Measurements from ENCODE around the gene ZC3H13.

Gene ZC3H13

DNA sequence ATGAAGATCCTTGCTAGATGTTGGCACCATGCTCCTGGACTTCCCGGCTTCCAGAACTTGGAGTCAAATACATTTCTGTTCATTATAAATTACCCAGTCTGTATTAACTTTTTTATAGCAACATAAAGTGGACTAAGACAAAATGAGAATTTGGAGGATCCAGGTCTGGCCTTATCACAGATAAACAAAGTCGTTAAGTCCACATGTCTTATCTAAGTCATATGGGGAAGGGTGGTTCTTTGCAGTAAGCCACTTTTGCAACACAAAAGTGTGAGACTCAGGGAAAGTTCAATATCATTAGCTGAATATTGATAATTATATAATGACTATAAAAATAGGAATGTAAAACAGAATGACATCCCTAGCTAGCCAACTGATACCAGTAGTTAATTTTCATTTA lies 109.4 kb downstream of the ZC3H13 start:
- TF ChIP-seq, protein P1, sequence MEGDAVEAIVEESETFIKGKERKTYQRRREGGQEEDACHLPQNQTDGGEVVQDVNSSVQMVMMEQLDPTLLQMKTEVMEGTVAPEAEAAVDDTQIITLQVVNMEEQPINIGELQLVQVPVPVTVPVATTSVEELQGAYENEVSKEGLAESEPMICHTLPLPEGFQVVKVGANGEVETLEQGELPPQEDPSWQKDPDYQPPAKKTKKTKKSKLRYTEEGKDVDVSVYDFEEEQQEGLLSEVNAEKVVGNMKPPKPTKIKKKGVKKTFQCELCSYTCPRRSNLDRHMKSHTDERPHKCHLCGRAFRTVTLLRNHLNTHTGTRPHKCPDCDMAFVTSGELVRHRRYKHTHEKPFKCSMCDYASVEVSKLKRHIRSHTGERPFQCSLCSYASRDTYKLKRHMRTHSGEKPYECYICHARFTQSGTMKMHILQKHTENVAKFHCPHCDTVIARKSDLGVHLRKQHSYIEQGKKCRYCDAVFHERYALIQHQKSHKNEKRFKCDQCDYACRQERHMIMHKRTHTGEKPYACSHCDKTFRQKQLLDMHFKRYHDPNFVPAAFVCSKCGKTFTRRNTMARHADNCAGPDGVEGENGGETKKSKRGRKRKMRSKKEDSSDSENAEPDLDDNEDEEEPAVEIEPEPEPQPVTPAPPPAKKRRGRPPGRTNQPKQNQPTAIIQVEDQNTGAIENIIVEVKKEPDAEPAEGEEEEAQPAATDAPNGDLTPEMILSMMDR (IDR thresholded peaks at IDR 0.05; ENCODE audit: low read depth, low read length), result no peak
- no peak overlapping the region for H3K4me3 ChIP-seq (ENCODE audit: low read depth, low read length)

DNA sequence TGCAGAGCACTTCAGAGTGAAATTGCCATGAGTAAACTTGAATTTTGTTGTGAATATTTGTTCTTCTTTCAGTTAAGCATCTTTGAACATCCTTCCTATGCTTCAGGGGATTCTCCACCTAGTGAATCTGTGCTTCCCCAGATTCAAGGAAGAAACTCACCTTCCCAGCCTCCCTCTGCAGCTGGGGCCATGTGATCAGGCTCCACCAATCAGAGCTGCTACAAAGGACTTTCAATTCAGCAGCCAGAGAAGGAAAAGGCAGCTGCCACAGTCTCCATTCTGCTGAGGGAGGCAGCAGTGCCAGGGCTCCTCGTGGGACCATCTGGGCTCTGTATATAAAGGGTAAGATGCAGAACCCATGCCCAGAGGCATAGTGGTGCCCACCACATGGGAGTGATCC lies 111.3 kb downstream of the ZC3H13 start:
- no peak overlapping the region for H3K4me3 ChIP-seq (ENCODE audit: low read depth, low read length)
- TF ChIP-seq, protein P1 (IDR thresholded peaks at IDR 0.05; ENCODE audit: low read depth, low read length), result no peak

DNA sequence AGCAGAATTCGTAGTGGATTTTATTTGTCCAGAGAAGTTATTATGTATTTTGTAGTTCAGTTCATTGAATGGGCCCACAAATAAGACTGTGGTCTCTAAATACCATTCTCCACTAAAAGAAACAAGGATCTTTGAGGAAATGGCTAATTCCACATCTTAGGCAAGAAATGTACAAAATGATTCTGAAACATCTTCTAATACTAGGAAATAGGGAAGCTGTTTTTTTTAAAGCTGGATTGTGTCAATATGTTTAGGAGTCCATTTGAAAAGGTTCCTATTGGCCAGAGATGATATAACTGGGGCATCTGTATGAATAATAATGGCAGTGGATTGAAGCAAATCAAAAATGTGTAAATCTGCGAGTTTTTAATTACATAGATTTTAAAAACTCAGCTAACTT lies 112.5 kb downstream of the ZC3H13 start:
- H3K4me3 ChIP-seq (ENCODE audit: low read depth, low read length), result no peak overlapping the region
- TF ChIP-seq, protein P1 (IDR thresholded peaks at IDR 0.05; ENCODE audit: low read depth, low read length), result no peak

DNA sequence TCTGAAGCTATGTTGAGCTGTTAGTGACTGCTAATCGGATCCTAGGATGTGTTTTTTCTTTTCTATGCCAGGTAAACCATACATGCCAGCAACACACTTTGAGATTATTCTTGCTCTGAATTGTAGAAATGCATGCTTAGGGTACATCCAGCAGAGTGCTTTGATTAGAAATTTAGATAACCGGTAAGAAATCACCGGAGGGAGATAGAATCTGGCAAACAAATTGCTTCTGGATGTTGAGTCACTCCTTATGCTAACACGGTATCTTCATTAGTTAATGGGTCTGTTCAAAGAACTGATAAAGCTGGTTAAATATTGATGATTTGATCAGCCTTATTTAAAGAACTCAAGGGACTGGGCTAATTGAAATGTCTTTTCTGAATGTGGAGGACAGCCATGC lies 115.9 kb downstream of the ZC3H13 start:
- H3K4me3 ChIP-seq (ENCODE audit: low read depth, low read length), result no peak overlapping the region
- TF ChIP-seq, protein P1 (IDR thresholded peaks at IDR 0.05; ENCODE audit: low read depth, low read length), result no peak

DNA sequence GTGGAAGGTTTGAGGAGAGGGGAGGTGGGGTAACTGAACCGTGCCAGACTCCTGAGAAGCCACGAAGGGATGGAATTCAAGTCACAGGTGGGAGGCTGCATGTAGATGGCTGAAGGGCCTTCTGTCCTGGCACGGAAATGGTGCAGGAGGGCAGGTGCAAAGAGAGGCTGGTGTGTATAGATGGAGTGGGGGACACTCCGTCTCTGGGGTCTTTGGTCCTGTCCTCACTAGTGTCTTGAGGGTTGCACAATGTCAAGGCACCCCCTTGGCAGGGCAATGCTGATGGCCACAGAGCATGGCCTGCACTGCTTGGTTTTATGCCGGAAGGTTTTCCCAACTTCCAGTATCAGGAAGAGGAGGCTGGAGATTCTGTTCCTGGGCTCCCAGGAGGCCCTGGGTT lies 118.3 kb downstream of the ZC3H13 start:
- TF ChIP-seq, protein P1 (IDR thresholded peaks at IDR 0.05; ENCODE audit: low read depth, low read length), result no peak
- H3K4me3 ChIP-seq (ENCODE audit: low read depth, low read length), result no peak overlapping the region

DNA sequence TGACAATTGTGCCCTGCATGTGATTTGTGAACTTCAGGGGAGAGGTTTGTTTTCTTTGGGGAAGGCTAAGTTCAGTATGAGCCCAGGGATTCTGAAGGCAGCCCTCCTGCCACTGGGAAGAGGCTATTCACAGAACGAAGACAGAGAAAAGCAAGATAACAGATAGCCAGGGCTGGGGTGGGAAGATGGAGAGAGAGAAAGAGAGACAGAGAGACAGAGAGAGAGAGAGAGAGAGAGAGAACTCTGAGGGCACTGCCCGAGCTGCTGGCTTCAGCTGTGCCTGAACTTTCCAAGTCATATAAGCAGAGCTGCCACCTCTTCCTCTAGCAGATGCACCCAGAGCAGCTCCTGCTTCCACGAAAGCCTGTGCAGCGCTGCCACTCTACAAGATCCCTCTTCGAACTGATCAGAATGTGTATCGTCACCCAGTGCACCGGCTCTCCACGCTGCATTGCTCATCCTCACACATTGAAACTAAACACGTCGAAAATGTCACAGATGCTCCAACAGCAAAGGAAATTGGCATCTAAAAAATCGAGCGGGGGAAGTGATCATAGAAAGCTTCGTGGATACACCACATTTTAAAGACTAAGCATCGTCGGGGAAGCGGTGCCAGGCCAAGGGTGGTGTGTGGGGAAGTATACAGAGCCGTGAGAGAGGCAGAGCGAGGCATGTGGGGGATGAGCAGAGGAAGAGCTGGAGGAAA lies 119.2 kb downstream of the ZC3H13 start:
- TF ChIP-seq, protein P1 (IDR thresholded peaks at IDR 0.05; ENCODE audit: low read depth, low read length), result no peak
- H3K4me3 ChIP-seq (ENCODE audit: low read depth, low read length), result no peak overlapping the region

DNA sequence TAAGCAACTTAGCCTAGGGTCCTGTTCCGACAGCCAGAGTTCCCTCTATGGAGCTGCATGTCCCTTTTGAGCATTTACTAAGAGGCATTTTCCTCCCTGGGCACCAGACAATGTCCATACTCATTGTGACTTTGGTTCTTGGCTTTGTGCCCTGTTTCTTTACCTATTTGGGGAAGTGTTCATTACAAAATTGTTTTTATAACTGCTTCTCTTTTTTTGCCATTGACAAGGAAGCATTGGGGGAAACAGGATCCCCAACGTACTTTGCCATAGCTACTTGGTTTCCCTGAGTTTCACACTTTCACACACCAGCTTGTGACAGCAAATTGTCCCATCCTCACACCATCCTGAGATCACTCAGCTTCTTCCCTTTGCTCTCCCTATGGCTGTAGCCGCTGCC lies 119.9 kb downstream of the ZC3H13 start:
- TF ChIP-seq, protein P1 (IDR thresholded peaks at IDR 0.05; ENCODE audit: low read depth, low read length), result no peak
- no peak overlapping the region for H3K4me3 ChIP-seq (ENCODE audit: low read depth, low read length)
